Measurements from ENCODE around the gene PRG3.

The PRG3 gene

GRCh38 chr11:57335343-57336110 lies 45.4 kb downstream of the PRG3 start, which contains the start of gene SSRP1:
Gene SSRP1 (minus strand): TSS chr11:57335892. CDS start chr11:57335121, 771 bp downstream.
- peak; percentile 84 for DNase-seq

DNA sequence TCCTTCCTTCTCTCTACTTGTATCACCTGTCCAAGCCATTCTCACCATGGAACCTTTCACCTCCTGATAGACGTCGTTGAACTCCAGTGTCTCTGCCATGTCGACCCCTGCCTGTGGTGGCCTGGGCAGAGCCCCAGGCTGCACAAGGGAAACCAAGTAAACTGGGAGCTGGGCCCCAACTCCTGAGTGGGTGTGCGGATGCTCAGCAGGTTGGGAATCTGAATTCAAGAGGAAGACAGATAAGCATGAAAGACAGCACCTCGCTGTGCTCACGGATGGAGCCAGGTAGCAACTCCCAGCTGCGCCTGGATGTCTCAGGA lies 46.0 kb downstream of the PRG3 start:
- DNase-seq, result no peak

- DNase-seq, result no peak
These were observed 48.1 kb downstream of the PRG3 start for GRCh38 chr11:57332694-57333440.

- no peak for DNase-seq
These were observed 49.2 kb downstream of the PRG3 start for GRCh38 chr11:57331720-57332119.

DNA sequence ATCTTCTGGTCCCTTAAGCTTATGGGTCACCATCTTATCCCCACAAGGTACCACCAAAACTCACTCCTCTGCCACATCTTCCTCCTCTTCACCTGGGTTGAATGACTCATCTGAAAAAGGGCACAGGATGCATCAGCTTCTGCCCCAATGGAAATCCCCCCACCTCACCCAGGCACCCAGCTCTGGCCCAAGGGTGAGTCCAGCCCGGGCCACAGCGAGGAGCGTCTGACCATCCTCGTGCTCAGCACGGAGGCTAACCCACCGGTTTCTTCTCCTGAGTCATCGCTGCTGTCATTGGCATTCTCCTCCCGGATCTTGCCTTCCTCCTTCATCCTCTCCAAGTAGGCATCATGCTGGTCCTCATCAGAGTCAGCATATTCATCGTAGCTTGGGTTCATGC lies 50.9 kb downstream of the PRG3 start:
- DNase-seq, result no peak

DNA sequence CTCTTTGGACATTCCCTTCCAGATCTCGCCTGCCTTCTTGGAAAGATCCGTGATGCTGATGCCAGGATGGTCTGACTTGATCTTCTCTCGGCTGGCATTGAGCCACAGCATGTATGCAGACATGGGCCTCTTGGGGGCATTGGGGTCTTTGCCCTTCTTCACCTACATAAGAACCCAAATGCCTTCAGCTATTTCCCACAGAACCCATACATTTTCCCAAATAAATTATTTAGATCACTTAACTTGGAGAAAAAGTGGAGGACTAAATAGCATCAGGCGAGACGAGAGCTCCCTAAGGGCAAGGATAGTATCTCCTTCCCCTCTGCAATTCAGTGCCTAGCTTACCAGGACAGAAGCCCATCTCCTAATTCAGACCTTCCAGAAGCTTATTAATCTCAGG lies 53.2 kb downstream of the PRG3 start:
- DNase-seq, result no peak
